ENCODE results near the gene SLX4IP.

SLX4IP gene

GRCh38 chr20:10467681-10468339, 32.7 kb downstream of the SLX4IP start:
- DNase-seq (ENCODE audit: low read depth): no peak

- no peak for DNase-seq (ENCODE audit: low read depth)
These were observed 33.3 kb downstream of the SLX4IP start for GRCh38 chr20:10468340-10468845.

GRCh38 chr20:10469056-10469455, 34.0 kb downstream of the SLX4IP start:
- DNase-seq (ENCODE audit: low read depth): no peak

GRCh38 chr20:10469599-10469998, 34.5 kb downstream of the SLX4IP start:
- DNase-seq (ENCODE audit: low read depth): no peak

GRCh38 chr20:10470276-10470675, 35.2 kb downstream of the SLX4IP start:
- no peak for DNase-seq (ENCODE audit: low read depth)

GRCh38 chr20:10472871-10473270, 37.8 kb downstream of the SLX4IP start:
- DNase-seq (ENCODE audit: low read depth): no peak

- no peak for DNase-seq (ENCODE audit: low read depth)
These were observed 39.6 kb downstream of the SLX4IP start for GRCh38 chr20:10474606-10475184.

GRCh38 chr20:10475225-10475624, 40.1 kb downstream of the SLX4IP start:
- DNase-seq (ENCODE audit: low read depth): no peak

- DNase-seq (ENCODE audit: low read depth): no peak
These were observed 41.2 kb downstream of the SLX4IP start for GRCh38 chr20:10476319-10476724.

- no peak for DNase-seq (ENCODE audit: low read depth)
These were observed 43.1 kb downstream of the SLX4IP start for GRCh38 chr20:10478205-10478604.

- no peak for DNase-seq (ENCODE audit: low read depth)
These were observed 43.8 kb downstream of the SLX4IP start for GRCh38 chr20:10478930-10479329.

GRCh38 chr20:10481676-10482075, 46.6 kb downstream of the SLX4IP start:
- no peak for DNase-seq (ENCODE audit: low read depth)

- no peak for DNase-seq (ENCODE audit: low read depth)
These were observed 48.6 kb downstream of the SLX4IP start for GRCh38 chr20:10483691-10484090.

- DNase-seq (ENCODE audit: low read depth): no peak
These were observed 52.3 kb downstream of the SLX4IP start for GRCh38 chr20:10487142-10488136.

- DNase-seq (ENCODE audit: low read depth): no peak
These were observed 53.4 kb downstream of the SLX4IP start for GRCh38 chr20:10488534-10488933.

GRCh38 chr20:10489853-10490252, 54.7 kb downstream of the SLX4IP start:
- DNase-seq (ENCODE audit: low read depth): no peak

GRCh38 chr20:10490257-10490656, 55.2 kb downstream of the SLX4IP start:
- DNase-seq (ENCODE audit: low read depth): no peak

- DNase-seq (ENCODE audit: low read depth): no peak
These were observed 55.6 kb downstream of the SLX4IP start for GRCh38 chr20:10490706-10491105.

- no peak for DNase-seq (ENCODE audit: low read depth)
These were observed 57.0 kb downstream of the SLX4IP start for GRCh38 chr20:10492065-10492464.

- DNase-seq (ENCODE audit: low read depth): no peak
These were observed 57.7 kb downstream of the SLX4IP start for GRCh38 chr20:10492844-10493243.

GRCh38 chr20:10495173-10495572, 60.1 kb downstream of the SLX4IP start:
- no peak for DNase-seq (ENCODE audit: low read depth)

- no peak for DNase-seq (ENCODE audit: low read depth)
These were observed 61.4 kb downstream of the SLX4IP start for GRCh38 chr20:10496465-10496864.

GRCh38 chr20:10497283-10497682, 62.2 kb downstream of the SLX4IP start:
- no peak for DNase-seq (ENCODE audit: low read depth)
